ENCODE data around the gene CAMKK1. TPM values are rescaled to one million over a fixed set of nuclear protein-coding genes. Genes with fewer than 3 reads are reported as not detected.
A peak's percentile ranks its signal among the peaks of the same experiment; 100 is the strongest.

CAMKK1 gene
- total and polyA plus RNA-seq, 9 of the 15 experiments (the other 6 are each of a cell fraction or from before 2014, with no cell fraction given): 0.34 to 7.5 (median 4.9) TPM

- H3K27ac ChIP-seq (ENCODE audit: extremely low read depth, low read depth, low read length): no peak overlapping the region
- ATAC-seq (peak; percentile 90), FAIRE-seq (peak; percentile 29), DNase-seq (ENCODE audit: extremely low read depth in 1 of 4, low spot score in 3 of 4) (peak in 3 of 4 experiments; percentile 41 to 70 (median 45))
- H3K27me3 ChIP-seq (ENCODE audit: control insufficient read depth in 2 of 2, insufficient read depth in 2 of 2, low read length in 2 of 2): no peaks in the 10 kb centered on the region
- no TSS peak for BruUV-seq (replicated peaks)
- peaks cover 2 to 4% of the 10 kb centered on the region in 2 experiments; a peak in 2 of 5 replicates for H3K4me1 ChIP-seq (replicated peaks in 1 of 2; ENCODE audit: control insufficient read depth in 2 of 2, insufficient read depth in 2 of 2, low read length in 2 of 2)
- no peak overlapping the region for H3K4me3 ChIP-seq
- in situ Hi-C loops (cut with MboI) (no loop called here), intact Hi-C loops (cut with micrococcal nuclease) (loop anchor here (2.0 kb wide), 1 partner anchor 72 kb away; no protein-coding TSS in a partner anchor)
- H3K36me3 ChIP-seq (ENCODE audit: control insufficient read depth, insufficient read depth, low read length): peaks cover 49% of the 10 kb centered on the region; the same call in 2 of the 3 replicates
- CTCF ChIA-PET (ENCODE audit: low intra/inter-chr PET ratio): no interaction called here
- no peaks in the 10 kb centered on the region for H3K9me3 ChIP-seq (replicated peaks; ENCODE audit: control insufficient read depth, insufficient read depth, low read depth, low read length)
- H3K9ac ChIP-seq (ENCODE audit: insufficient read depth in 1 of 2, low read depth in 2 of 2, low read length in 2 of 2): no peak overlapping the region
- no peaks in the 10 kb centered on the region for H3K79me2 ChIP-seq (ENCODE audit: control insufficient read depth, insufficient read depth, low read length)
- H3K4me2 ChIP-seq (ENCODE audit: insufficient read depth, low read length): no peak overlapping the region
- no peak overlapping the region for H2AFZ ChIP-seq (ENCODE audit: low read depth, low read length)
- 49% methylated on average over 7 of the region's 10 CpGs for WGBS (ENCODE audit: insufficient coverage, low coverage, missing lambda C conversion rate)
- H3K9me1 ChIP-seq (ENCODE audit: control insufficient read depth, insufficient read depth, low read length): no peaks in the 10 kb centered on the region
- H4K20me1 ChIP-seq (replicated peaks; ENCODE audit: control insufficient read depth, insufficient read depth, low read length): no peaks in the 10 kb centered on the region
- POLR2A ChIA-PET: no interaction called here
- TF ChIP-seq C11orf30 (IDR thresholded peaks at IDR 0.05; ENCODE audit: low read depth) (no peak), STAG1 (CRISPR knock-in tag; IDR thresholded peaks at IDR 0.05; ENCODE audit: borderline replicate concordance) (peak; percentile 15; the same call in 1 of the 2 replicates), CREM (IDR thresholded peaks at IDR 0.05; ENCODE audit: low read depth) (peak; percentile 42), SMC3 (conservative IDR thresholded peaks at IDR 0.05; ENCODE audit: insufficient read depth, low read depth, low read length) (peak; percentile 82), RAD21 (CRISPR knock-in tag; conservative IDR thresholded peaks at IDR 0.05 in 1 of 2, IDR thresholded peaks at IDR 0.05 in 1 of 2) (peak in 1 of 2 experiments; percentile 56; a peak in 2 of 4 replicates), REST (IDR thresholded peaks at IDR 0.05; ENCODE audit: borderline replicate concordance) (peak; percentile 42), REST (CRISPR knock-in tag; IDR thresholded peaks at IDR 0.05; ENCODE audit: low read depth) (no peak), NFRKB (IDR thresholded peaks at IDR 0.05; ENCODE audit: low read depth) (no peak)
- TF ChIP-seq, protein P1, sequence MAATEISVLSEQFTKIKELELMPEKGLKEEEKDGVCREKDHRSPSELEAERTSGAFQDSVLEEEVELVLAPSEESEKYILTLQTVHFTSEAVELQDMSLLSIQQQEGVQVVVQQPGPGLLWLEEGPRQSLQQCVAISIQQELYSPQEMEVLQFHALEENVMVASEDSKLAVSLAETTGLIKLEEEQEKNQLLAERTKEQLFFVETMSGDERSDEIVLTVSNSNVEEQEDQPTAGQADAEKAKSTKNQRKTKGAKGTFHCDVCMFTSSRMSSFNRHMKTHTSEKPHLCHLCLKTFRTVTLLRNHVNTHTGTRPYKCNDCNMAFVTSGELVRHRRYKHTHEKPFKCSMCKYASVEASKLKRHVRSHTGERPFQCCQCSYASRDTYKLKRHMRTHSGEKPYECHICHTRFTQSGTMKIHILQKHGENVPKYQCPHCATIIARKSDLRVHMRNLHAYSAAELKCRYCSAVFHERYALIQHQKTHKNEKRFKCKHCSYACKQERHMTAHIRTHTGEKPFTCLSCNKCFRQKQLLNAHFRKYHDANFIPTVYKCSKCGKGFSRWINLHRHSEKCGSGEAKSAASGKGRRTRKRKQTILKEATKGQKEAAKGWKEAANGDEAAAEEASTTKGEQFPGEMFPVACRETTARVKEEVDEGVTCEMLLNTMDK (IDR thresholded peaks at IDR 0.05; ENCODE audit: borderline replicate concordance, insufficient read depth, low read depth, low read length, poor library complexity, severe bottlenecking): peak; percentile 36
- TF ChIP-seq, protein P2, sequence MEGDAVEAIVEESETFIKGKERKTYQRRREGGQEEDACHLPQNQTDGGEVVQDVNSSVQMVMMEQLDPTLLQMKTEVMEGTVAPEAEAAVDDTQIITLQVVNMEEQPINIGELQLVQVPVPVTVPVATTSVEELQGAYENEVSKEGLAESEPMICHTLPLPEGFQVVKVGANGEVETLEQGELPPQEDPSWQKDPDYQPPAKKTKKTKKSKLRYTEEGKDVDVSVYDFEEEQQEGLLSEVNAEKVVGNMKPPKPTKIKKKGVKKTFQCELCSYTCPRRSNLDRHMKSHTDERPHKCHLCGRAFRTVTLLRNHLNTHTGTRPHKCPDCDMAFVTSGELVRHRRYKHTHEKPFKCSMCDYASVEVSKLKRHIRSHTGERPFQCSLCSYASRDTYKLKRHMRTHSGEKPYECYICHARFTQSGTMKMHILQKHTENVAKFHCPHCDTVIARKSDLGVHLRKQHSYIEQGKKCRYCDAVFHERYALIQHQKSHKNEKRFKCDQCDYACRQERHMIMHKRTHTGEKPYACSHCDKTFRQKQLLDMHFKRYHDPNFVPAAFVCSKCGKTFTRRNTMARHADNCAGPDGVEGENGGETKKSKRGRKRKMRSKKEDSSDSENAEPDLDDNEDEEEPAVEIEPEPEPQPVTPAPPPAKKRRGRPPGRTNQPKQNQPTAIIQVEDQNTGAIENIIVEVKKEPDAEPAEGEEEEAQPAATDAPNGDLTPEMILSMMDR (IDR thresholded peaks at IDR 0.05 in 2 of 3, conservative IDR thresholded peaks at IDR 0.05 in 1 of 3; ENCODE audit: insufficient read depth in 2 of 3, low read depth in 1 of 3, low read length in 3 of 3): peak; percentile 59 to 69 (median 59)
Observed at GRCh38 chr17:3935140-3935542, 42.3 kb upstream of the CAMKK1 start.
